H1 (cell line): ENCODE results near the gene WDR3.

ENCODE experiments used
- BACH1 ChIP-seq: IDR thresholded peaks from 2 replicates; pipeline ENCODE4 v1.6.1; 2012; ENCODE audit warnings: low read length, improper control_type of control experiment
- EGR1 ChIP-seq: IDR thresholded peaks from 2 replicates; pipeline ENCODE4 v1.6.1; 2011; ENCODE audit warnings: low read depth, low read length, borderline replicate concordance
- EP300 ChIP-seq, 2 experiments: IDR thresholded peaks; 1 replicate in 1 of 2; 2 replicates in 1 of 2; pipeline ENCODE4 v1.6.1; 2011 to 2012; ENCODE audit warnings: low read depth in 2 of 2, low read length in 2 of 2, mild to moderate bottlenecking in 2 of 2, borderline replicate concordance in 1 of 2, inconsistent platforms in 1 of 2, moderate library complexity in 1 of 2
- POLR2A ChIP-seq, 2 experiments: IDR thresholded peaks; 1 replicate in 1 of 2; 2 replicates in 1 of 2; pipeline ENCODE4 v1.6.1; 2011; ENCODE audit warnings: low read depth in 2 of 2, low read length in 2 of 2, mild to moderate bottlenecking in 2 of 2; ENCODE audit errors: control extremely low read depth in 1 of 2
- SAP30 ChIP-seq: fragments of 300-600 bp; sonication (generic); IDR thresholded peaks from 2 replicates; pipeline ENCODE4 v1.7.1; 2012; ENCODE audit warnings: low read length, moderate library complexity, mild to moderate bottlenecking, inconsistent platforms; ENCODE audit not compliant: insufficient read depth, insufficient replicate concordance
- TF ChIP-seq, protein P1 (sequence below), 3 experiments: IDR thresholded peaks; 1 replicate in 2 of 3; 2 replicates in 1 of 3; pipeline versions ENCODE4 v1.5.1 to v1.6.1; 2011; ENCODE audit warnings: low read length in 3 of 3, mild to moderate bottlenecking in 3 of 3, inconsistent platforms in 2 of 3, low read depth in 1 of 3, moderate library complexity in 1 of 3; ENCODE audit not compliant: insufficient read depth in 1 of 3; ENCODE audit errors: control extremely low read depth in 1 of 3

- no peak for TF ChIP-seq POLR2A (IDR thresholded peaks at IDR 0.05; ENCODE audit: control extremely low read depth in 1 of 2, low read depth in 2 of 2, low read length in 2 of 2)
- no peak for TF ChIP-seq SAP30
- TF ChIP-seq BACH1 = no peak
- TF ChIP-seq, protein P1, sequence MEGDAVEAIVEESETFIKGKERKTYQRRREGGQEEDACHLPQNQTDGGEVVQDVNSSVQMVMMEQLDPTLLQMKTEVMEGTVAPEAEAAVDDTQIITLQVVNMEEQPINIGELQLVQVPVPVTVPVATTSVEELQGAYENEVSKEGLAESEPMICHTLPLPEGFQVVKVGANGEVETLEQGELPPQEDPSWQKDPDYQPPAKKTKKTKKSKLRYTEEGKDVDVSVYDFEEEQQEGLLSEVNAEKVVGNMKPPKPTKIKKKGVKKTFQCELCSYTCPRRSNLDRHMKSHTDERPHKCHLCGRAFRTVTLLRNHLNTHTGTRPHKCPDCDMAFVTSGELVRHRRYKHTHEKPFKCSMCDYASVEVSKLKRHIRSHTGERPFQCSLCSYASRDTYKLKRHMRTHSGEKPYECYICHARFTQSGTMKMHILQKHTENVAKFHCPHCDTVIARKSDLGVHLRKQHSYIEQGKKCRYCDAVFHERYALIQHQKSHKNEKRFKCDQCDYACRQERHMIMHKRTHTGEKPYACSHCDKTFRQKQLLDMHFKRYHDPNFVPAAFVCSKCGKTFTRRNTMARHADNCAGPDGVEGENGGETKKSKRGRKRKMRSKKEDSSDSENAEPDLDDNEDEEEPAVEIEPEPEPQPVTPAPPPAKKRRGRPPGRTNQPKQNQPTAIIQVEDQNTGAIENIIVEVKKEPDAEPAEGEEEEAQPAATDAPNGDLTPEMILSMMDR (IDR thresholded peaks at IDR 0.05; ENCODE audit: control extremely low read depth in 1 of 3, insufficient read depth in 1 of 3, low read depth in 1 of 3, low read length in 3 of 3) = no peak
- no peak for TF ChIP-seq EP300 (IDR thresholded peaks at IDR 0.05; ENCODE audit: borderline replicate concordance in 1 of 2, low read depth in 2 of 2, low read length in 2 of 2)
- no peak for TF ChIP-seq EGR1
Measured at GRCh38 chr1:117970252-117970651, 40.7 kb downstream of the WDR3 start.
